AG09309 (cell line): ENCODE results near the gene AGER.

Experiments
- DNase-seq: peaks from one replicate; pipeline ENCODE4 v3.0.0-alpha.2; 2010; ENCODE audit warnings: low read depth
- H3K4me3 ChIP-seq: 2 replicates; pipeline ENCODE4 v1.5.1; 2011; ENCODE audit warnings: mild to moderate bottlenecking, low read depth, low read length, moderate library complexity; ENCODE audit not compliant: control insufficient read depth
- TF ChIP-seq, protein P1 (sequence below): IDR thresholded peaks from 2 replicates; pipeline ENCODE4 v1.5.1; 2011; ENCODE audit warnings: mild to moderate bottlenecking, low read depth, low read length, inconsistent platforms; ENCODE audit not compliant: insufficient read depth, control insufficient read depth; ENCODE audit errors: missing control alignments

Gene AGER

DNA sequence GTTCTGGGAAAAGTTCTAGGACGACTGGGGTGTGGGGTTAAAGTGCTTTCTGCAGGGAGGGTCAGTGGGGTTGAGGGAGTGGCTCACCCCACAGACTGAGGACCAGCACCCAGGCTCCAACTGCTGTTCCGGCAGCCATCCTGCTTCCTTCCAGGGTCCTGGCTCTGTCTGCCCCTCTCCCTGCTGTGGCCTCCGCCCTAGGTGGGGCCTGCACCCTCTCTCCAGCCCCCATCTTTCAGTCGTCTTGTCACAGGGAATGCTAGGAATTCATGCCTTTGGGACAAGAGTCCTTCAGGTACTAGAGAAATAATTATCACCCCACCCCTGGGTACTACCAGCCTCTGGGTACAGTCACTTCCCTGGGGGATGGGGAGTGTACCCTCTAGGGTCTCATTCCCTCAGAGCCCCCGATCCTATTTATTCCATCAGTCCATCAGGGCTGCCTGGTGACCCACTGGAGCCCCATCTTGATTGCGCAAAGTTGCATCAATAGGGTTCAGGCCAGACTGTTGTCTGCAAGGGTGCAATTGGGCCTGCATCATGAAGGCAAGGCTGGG is at the start of gene AGER:
Gene AGER, minus strand, starts transcription at position 170 of the 557 bp plus-strand sequence. Its CDS starts 31 bp downstream, at position 139.
- H3K4me3 ChIP-seq = no peak within 1 kb of the TSS
- no peak for DNase-seq
- TF ChIP-seq, protein P1, sequence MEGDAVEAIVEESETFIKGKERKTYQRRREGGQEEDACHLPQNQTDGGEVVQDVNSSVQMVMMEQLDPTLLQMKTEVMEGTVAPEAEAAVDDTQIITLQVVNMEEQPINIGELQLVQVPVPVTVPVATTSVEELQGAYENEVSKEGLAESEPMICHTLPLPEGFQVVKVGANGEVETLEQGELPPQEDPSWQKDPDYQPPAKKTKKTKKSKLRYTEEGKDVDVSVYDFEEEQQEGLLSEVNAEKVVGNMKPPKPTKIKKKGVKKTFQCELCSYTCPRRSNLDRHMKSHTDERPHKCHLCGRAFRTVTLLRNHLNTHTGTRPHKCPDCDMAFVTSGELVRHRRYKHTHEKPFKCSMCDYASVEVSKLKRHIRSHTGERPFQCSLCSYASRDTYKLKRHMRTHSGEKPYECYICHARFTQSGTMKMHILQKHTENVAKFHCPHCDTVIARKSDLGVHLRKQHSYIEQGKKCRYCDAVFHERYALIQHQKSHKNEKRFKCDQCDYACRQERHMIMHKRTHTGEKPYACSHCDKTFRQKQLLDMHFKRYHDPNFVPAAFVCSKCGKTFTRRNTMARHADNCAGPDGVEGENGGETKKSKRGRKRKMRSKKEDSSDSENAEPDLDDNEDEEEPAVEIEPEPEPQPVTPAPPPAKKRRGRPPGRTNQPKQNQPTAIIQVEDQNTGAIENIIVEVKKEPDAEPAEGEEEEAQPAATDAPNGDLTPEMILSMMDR = no peak

- DNase-seq = no peak
- TF ChIP-seq, protein P1 = no peak
- H3K4me3 ChIP-seq = no peak overlapping the region
These were observed 42.4 kb upstream of the AGER start for GRCh38 chr6:32226434-32226833.

- TF ChIP-seq, protein P1 = no peak
- H3K4me3 ChIP-seq = no peak overlapping the region
These were observed 40.6 kb upstream of the AGER start for GRCh38 chr6:32224696-32225095.

DNA sequence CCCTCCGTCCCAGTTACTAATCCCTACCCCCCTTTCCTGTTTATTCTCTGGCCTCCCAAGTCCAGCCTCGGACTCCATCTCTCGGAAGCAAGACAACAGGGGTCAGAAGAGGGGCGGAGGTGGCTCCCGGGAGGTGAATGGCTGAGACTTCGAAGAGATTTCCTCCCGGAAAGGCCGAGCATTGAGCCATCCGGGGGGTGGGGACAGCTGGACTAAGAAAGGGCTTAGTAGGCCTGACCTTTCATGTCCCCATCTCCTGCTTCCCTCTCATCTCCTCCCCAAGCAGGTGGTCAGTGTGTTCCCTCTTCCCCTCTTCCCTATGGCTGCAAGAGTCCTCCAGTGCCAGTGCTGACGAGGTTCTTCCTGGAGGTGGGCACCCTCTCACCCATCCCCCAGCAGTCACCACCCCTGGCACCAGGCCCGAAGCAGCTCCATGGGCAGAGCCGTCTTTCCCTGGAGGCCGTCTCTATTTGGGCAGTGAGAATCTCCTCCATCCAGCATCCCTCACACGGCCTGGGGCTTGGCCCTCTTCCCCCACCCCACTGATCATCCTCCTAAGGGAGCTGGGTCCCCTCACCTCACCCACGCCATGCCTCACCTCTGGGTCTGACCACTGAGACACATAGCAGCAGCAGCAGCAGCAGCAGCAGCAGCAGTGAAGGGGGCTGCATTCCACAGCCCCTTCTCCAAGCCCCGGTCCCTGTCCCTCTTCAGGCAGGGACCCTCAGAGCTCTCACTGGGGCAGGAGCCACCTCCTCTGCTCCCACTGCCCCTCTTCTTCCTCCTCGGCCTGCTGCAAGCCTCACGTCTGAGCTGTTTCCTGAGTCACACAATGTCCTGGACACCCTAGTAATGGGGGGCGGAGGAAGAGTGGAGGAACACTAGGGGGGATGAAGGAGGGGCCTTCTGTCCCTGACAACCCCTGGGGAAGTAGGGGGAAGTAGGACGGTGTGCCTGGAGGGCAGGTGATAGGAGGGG is 39.5 kb upstream of the AGER start, which contains the start of gene NOTCH4:
Gene NOTCH4, minus strand, starts transcription at position 810 of the 978 bp plus-strand sequence. Its CDS starts 139 bp downstream, at position 671.
- no peak for DNase-seq
- no peak within 1 kb of the TSS for H3K4me3 ChIP-seq
- TF ChIP-seq, protein P1 = no peak

More at GRCh38 chr6:32224696-32225095, 40.6 kb upstream of the AGER start:
- DNase-seq = no peak

GRCh38 chr6:32222333-32223230 is 38.5 kb upstream of the AGER start:
- no peak overlapping the region for H3K4me3 ChIP-seq
- DNase-seq = no peak
- TF ChIP-seq, protein P1 = no peak

- H3K4me3 ChIP-seq = no peak overlapping the region
- TF ChIP-seq, protein P1 = no peak
- DNase-seq = no peak
These were observed 36.0 kb upstream of the AGER start for GRCh38 chr6:32220021-32220420.
